Measurements from ENCODE around the gene H3-3A.
A peak's percentile ranks its signal among the peaks of the same experiment; 100 is the strongest.

Gene H3-3A

GRCh38 chr1:226054519-226055327, 7.8 kb upstream of the H3-3A start:
- no peak for DNase-seq (ENCODE audit: low spot score)

- no peak for DNase-seq (ENCODE audit: low spot score)
Measured at GRCh38 chr1:226059709-226060108, 2.8 kb upstream of the H3-3A start.

DNA sequence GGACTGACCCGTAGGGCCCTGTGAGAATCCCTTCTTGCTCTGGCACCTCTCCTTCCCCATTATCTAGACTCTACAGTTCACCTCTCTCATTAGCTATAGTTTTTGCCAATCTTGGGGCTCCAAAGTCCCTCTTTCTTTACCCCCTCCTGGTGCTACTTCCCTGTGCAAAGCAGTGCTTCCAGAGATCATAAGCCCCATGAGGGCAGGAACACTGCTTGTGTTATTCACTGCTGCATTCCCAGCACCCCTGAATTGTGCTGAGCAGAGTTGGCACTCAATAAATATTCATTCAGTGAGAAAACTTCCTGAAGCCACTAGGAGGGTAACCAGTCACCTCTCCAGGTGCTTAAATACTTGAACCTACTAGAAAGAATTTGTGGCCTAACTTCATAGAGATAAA, 2.1 kb upstream of the H3-3A start:
- DNase-seq (ENCODE audit: low spot score), result no peak

GRCh38 chr1:226061068-226061840, 1.3 kb upstream of the H3-3A start:
- peak; percentile 34 for DNase-seq (ENCODE audit: low spot score)

- DNase-seq (ENCODE audit: low spot score), result peak; percentile 87
Measured at GRCh38 chr1:226061841-226062557, 517 bp upstream of the H3-3A start.

DNA sequence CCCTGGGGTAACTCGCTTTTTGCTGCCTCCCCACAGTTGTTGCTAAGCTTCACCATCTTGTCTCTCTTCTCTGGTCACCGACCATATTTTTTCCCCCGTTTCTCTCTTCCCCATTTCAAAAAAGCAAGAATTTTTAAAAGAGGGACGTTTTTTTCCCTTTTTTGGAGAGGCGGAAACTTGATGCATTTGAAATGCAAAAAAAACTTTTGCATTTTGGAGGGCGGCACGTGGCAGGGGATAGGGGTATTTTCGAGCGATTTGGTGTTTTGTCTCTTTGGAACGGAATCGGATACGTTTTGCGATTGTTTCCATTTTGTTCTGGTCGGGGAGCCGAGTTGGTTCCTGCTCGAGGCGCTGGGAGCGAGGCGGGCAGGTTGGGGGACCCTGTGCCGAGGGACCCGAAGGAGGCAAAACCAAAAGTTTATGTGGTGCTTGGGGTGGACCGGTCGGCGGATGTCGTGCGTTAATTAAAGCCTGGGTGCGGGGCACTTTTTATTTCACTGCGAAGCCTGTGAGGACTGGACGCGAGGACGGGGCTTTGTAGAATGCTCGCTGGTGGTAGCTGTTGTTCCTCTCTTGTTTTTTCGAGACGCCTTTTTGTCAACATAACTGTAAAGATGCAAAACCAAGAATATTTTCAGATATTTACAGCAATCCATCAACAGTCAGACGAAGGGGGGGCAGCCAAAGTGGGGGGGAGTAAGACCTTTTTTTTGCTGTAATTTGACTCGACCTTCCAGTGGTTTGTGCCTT, 884 bp downstream of the H3-3A start:
- DNase-seq (ENCODE audit: low spot score), result no peak

GRCh38 chr1:226063977-226064815, 1.7 kb downstream of the H3-3A start:
- no peak for DNase-seq (ENCODE audit: low spot score)

- DNase-seq (ENCODE audit: low spot score), result peak; percentile 40
Measured at GRCh38 chr1:226064816-226065248, 2.3 kb downstream of the H3-3A start.

DNA sequence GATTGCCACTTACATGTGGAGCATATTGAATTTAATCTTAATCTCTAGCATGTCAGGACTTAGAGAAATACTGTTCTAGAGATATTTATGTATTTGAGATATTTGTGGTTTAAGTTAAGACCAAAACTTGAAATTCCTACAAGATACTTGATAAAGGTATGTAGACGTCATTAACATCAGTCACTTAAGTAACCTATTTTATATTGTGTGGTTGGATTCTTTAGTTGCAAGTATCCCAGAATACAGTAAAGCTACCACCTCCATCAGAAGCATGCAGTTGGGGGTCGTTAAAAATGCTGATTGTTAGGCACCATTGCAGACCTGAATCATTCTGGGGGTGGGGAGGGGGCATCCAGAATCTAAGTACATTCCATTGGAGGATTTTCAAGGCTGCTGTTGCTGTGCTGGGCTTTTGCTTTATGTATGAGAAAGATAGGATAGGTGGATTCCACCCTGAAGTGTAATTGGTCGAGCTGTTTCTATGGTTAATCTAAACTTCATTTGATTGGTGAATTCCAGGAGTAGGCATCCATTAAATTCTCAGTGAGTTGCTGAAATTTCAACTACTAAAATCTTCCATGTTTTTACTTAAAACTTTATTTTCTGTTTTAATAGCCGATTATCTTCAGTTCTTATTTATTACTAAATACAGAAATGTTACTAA, 4.0 kb downstream of the H3-3A start:
- no peak for DNase-seq (ENCODE audit: low spot score)

DNA sequence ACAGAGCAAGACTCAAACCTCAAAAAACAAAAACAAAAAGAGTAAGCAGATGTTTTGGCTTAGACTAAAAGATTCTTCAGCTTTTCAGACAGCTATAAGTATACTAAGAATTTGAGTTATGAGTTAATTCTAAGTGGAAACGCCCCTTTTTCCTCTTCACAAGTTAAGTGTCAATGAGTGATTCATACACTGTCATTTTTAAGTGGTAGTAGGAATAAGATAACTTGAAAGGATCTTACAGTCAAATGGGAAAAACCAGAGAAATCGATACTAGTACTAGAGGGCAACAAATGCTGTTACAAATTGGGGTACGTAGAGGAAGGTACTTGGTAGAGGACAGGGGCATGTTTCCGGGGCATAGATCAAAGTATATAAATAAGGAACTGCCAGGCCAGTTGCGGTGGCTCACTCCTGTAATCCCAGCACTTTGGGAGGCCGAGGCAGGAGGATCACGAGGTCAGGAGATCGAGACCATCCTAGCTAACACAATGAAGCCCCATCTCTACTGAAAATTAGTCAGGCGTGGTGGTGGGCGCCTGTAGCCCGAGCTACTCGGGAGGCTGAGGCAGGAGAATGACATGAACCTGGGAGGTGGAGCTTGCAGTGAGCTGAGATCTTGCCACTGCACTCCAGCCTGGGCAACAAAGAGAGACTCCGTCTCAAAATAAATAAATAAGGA, 7.4 kb downstream of the H3-3A start:
- no peak for DNase-seq (ENCODE audit: low spot score)

DNA sequence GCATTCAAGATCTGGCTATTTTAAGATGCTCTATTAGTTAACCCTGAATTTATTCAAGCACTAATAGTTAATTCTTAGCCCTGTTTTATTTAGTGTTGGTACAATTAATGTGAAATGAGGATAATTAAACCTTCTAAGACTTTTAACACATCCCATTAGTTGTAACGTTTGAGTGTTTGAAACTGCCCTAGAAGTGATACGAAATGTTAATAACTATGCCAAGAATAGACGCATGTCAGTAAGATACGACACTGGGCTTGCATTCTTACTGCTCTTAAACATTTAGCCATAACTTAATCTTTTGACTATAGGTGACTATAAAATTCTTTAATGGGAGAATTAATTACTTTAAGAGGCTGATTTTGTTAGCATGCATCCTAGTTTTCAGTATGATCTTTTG, 9.8 kb downstream of the H3-3A start:
- DNase-seq (ENCODE audit: low spot score), result no peak

DNA sequence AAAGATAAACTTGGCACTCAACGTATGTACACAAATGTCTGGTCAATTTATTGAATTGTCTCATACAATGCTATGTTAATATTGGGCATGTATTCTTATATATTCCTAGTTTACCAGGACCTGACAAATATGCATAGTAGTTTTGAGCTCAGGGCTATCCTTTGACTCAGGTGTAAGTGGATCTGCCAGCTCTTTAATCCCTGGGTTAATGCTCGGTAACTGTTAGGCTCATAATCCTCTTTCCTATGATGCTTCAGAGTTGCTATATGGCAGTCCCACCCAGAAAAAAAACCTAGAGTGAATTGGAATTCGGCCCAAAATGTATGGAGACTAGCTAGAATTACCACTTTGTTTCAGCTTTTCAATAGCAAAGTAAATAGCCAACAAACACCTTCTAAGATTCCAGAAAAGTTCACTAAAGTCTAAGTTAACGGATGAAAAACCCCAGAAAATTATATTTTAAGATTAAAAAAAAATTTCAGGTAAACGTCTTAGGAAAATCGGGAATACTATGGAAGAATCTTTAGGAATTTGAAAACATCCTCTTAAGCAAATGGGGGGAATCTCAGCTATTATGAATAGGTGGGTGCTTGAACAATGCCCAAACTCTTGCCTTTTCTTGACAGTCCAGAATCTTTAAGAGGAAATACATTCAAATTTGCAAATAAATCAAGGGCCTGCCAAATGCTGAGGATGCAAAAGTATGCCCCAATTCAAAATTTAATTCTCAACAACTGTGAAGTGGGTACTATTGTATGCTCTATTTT, 10.9 kb downstream of the H3-3A start:
- no peak for DNase-seq (ENCODE audit: low spot score)

DNA sequence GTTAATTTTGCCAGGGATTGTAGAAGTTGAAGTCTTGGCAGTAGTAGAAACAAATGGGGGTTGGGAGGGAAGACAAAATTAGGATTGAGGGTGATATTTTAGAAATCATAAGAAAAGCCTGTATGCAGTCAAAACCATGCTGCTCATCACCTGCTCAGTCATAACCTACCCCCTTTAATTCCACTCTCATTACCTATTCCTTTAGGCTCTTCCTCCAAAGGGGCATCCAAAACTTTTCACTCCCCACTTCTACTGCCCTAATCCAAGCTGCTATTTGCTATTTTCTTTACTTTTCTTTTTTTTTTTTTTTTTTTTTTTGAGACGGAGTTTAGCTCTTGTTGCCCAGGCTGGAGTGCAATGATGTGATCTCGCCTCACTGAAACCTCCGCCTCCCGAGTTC, 11.5 kb downstream of the H3-3A start:
- no peak for DNase-seq (ENCODE audit: low spot score)

DNA sequence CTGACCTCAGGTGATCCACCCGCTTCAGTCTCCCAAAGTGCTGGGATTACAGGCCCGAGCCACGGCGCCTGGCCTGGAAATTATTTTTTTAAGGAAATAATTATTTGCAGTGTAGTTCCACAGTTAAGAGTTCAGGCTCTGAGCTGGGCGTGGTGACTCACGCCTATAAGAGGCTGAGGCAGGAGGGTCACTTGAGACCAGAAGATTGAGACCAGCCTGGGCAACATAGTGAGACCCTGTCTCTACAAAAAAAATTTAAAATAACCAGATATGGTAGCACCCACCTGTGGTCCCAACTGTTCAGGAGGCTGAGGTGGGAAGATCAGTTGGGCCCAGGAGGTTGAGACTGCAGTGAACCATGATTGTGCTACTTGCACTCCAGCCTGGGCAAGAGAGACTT, 13.9 kb downstream of the H3-3A start:
- DNase-seq (ENCODE audit: low spot score), result no peak

DNA sequence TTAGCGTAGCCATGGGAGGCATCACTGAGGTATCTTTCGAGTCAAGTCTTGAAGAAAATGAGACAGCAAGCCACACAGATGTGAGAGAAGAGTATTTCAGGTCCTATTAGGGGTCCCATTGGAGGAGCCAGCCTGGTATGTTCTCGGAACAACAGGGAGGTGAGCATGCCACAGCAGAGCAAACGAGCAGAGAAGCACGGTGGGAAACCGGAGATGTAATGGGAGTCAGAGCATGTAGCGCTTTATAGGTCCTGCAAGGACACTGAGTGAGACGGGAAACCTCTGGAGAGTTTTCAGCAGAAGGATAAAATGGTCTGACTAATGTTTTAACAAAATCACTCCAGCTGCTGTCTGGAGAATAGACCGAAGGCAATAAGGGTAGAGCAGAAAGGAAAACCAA, 15.9 kb downstream of the H3-3A start:
- DNase-seq (ENCODE audit: low spot score), result no peak

DNA sequence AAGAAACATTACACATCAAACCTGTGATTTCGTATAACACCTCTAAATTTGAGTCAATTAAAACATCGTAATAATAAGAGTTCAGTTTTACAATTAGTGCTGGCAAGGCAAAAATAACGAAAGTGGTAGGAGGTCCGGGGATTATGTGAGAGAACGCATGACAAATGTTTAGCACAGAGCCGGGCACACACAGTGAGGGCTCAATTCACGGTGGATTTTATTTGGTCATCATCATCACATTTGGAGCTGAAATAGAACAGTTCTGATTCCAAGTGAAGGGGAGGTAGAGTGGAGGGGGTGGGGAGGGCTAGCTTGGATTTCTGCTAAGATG, 20.0 kb downstream of the H3-3A start:
- DNase-seq (ENCODE audit: low spot score), result no peak

DNA sequence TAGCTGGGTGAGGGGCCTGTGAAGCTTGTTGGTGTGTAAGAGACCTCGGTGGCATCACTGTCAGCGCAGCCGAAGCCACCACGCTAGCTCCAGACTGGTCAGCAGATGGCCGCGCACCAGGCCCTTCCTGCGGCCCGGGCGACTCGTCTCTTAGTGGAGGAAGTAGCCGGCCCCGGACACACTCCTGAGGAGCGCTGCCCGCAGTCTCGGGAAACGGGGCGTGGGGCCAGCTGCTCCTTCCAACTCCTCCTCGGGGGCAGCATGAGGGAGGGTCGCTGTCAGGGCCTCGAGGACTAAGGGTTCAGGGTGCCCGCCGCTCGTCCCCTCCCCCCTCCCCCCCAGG, 20.4 kb downstream of the H3-3A start:
- peak; percentile 67 for DNase-seq (ENCODE audit: low spot score)

GRCh38 chr1:226083302-226084101, 21.0 kb downstream of the H3-3A start:
- peak; percentile 97 for DNase-seq (ENCODE audit: low spot score)

Data from HuH-7 (cell line).